Common myeloid progenitor, CD34-positive (primary cell): ENCODE results near the gene STX4.
"Not testable (repeated sequence)": the region's sequence is repeated elsewhere in the genome, so short reads cannot be mapped to it uniquely, and the experiment has no call there.

Experiments
- CTCF ChIA-PET: fragments of 350-600 bp; sonication (Branson Sonifier 250); formaldehyde crosslinking; loops from one replicate; lab custom pipeline; 2021; ENCODE audit warnings: antibody characterized with exemption; lab: Charles Lee
- POLR2A ChIA-PET: fragments of 350-600 bp; sonication (Branson Sonifier 250); formaldehyde crosslinking; loops from one replicate; lab custom pipeline; 2021; ENCODE audit warnings: antibody characterized with exemption; lab: Charles Lee
- DNase-seq, 3 donors: peaks; one replicate each; pipeline versions ENCODE4 v3.0.0 to v3.0.0-alpha.2; 2013
- H3K27ac ChIP-seq, 2 experiments: 1 replicate in 1 of 2; 2 replicates in 1 of 2; pipeline ENCODE4 v1.7.0; 2013; ENCODE audit warnings: inconsistent platforms in 2 of 2, low read length in 2 of 2, mild to moderate bottlenecking in 2 of 2, low read depth in 1 of 2, moderate library complexity in 1 of 2; ENCODE audit not compliant: severe bottlenecking in 2 of 2, insufficient read depth in 1 of 2, poor library complexity in 1 of 2
- H3K27me3 ChIP-seq, 5 experiments: replicated peaks in 2 of 5; 1 replicate in 3 of 5; 2 replicates in 2 of 5; pipeline versions ENCODE4 v1.6.1 to v1.7.0; 2013; ENCODE audit warnings: low read length in 4 of 5, mild to moderate bottlenecking in 2 of 5, moderate library complexity in 2 of 5, inconsistent platforms in 1 of 5; ENCODE audit not compliant: insufficient read depth in 5 of 5, control insufficient read depth in 4 of 5
- H3K36me3 ChIP-seq, 4 experiments: 1 replicate in 2 of 4; 2 replicates in 2 of 4; pipeline versions ENCODE4 v1.6.1 to v1.7.0; 2013; ENCODE audit warnings: low read length in 3 of 4, control low read depth in 1 of 4, mild to moderate bottlenecking in 1 of 4; ENCODE audit not compliant: control insufficient read depth in 4 of 4, insufficient read depth in 4 of 4
- H3K4me1 ChIP-seq, 4 experiments: 1 replicate in 3 of 4; 2 replicates in 1 of 4; pipeline versions ENCODE4 v1.6.1 to v1.7.1; 2013; ENCODE audit warnings: low read length in 3 of 4, mild to moderate bottlenecking in 3 of 4, control low read depth in 1 of 4, inconsistent platforms in 1 of 4, moderate library complexity in 1 of 4; ENCODE audit not compliant: control insufficient read depth in 4 of 4, insufficient read depth in 4 of 4; ENCODE audit errors: control extremely low read depth in 1 of 4
- H3K4me3 ChIP-seq, 7 experiments: 1 replicate in 4 of 7; 2 replicates in 3 of 7; pipeline versions ENCODE4 v1.5.1 to v1.7.0; 2013; ENCODE audit warnings: mild to moderate bottlenecking in 7 of 7, low read length in 6 of 7, moderate library complexity in 6 of 7, inconsistent platforms in 2 of 7, low read depth in 2 of 7, control low read depth in 1 of 7; ENCODE audit not compliant: insufficient read depth in 4 of 7, control insufficient read depth in 1 of 7; ENCODE audit errors: extremely low read depth in 1 of 7
- H3K9me3 ChIP-seq, 5 experiments: 1 replicate in 4 of 5; 2 replicates in 1 of 5; pipeline versions ENCODE4 v1.6.1 to v1.7.1; 2013; ENCODE audit warnings: low read length in 4 of 5, mild to moderate bottlenecking in 2 of 5, inconsistent platforms in 1 of 5, low read depth in 1 of 5, moderate library complexity in 1 of 5; ENCODE audit not compliant: control insufficient read depth in 4 of 5, insufficient read depth in 2 of 5; ENCODE audit errors: control extremely low read depth in 1 of 5
- WGBS: methylation state at CpG from one replicate; pipeline ENCODE4 v1.1.5; 2013; ENCODE audit not compliant: insufficient coverage; 5-methylcytosine and 5-hydroxymethylcytosine counted together

STX4 gene

DNA sequence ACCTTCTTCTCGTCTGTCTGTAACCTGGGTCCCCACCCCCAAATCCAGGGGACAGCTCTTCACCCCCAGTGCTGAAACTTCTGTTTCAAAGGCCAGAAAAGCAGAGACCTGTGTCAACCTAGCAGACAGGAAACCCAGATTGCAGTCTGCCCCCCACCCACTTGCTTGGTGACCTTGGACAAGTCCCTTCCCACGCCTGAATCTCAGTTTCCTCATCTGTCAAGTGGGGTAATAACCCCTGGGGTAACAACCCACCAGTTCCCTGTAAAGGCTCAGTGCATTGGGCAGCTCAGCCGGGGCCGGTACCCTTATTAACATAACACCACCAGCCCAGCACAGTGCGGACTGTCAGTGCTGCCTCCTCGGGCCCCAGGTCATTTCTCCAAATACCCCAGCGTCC lies 24.2 kb upstream of the STX4 start:
- Histone ChIP-seq H3K9me3 (no peaks in the 10 kb centered on the region), H3K4me3 (no peak overlapping the region), H3K36me3 (no peaks in the 10 kb centered on the region), H3K27me3 (peaks cover 0 to 33% (median 19%) of the 10 kb centered on the region in 5 experiments), H3K27ac (no peak overlapping the region), H3K4me1 (peaks cover 0 to 9% (median 5%) of the 10 kb centered on the region in 4 experiments)
- DNase-seq = no peak
- CTCF ChIA-PET = interaction anchor here (1.1 to 1.2 kb wide), 2 partner anchors 26 to 49 kb away, joined by 3 read pairs; no protein-coding TSS in a partner anchor
- 94% methylated on average over 7 of the region's 7 CpGs for WGBS
- POLR2A ChIA-PET = interaction anchor here (1.1 to 1.7 kb wide), 2 partner anchors 10 to 27 kb away, joined by 3 read pairs; no protein-coding TSS in a partner anchor

DNA sequence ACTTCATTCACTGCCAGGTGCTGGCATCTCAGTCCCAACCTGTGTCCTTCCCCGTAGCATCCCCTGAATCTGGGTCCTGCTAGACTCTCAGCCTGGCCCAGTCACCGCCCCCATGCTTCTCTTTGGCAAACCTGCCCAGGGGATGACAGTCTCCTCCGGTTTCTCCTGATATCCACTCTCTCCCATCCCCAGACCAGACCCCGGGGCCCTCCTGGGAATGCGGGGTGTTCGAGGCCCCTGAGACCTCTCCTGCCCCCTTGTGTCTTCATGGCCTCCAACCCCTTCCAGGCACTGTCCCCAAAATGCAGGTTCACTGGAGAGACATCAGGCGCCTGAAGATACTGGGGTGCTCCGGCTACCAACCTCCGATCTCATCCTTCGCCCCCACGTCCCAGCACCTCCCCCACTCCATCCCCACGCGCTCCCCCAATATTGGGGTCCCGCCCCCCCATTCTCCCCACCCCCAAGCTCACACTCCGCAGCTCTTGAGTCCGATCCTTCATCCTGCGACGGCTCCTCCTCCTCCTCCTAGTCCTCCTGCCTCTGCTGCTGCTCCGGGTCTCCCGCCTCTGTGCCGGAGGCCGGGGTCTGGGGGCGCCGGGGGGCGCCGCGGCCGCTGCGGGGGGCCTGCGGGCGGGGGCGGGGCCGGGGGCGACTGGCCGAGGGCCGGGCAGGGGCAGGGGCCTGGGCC lies 23.3 kb upstream of the STX4 start:
- 47% methylated on average over 11 of the region's 36 CpGs for WGBS
- no peak for DNase-seq
- Histone ChIP-seq H3K27ac (no peak overlapping the region), H3K4me3 (peak overlapping the region in 3 of 7 experiments; percentile 10 to 69 (median 26)), H3K4me1 (peaks cover 0 to 9% (median 5%) of the 10 kb centered on the region in 4 experiments), H3K9me3 (no peaks in the 10 kb centered on the region), H3K36me3 (no peaks in the 10 kb centered on the region), H3K27me3 (peaks cover 0 to 33% (median 19%) of the 10 kb centered on the region in 5 experiments)
- CTCF ChIA-PET = no interaction called here
- POLR2A ChIA-PET = no interaction called here

DNA sequence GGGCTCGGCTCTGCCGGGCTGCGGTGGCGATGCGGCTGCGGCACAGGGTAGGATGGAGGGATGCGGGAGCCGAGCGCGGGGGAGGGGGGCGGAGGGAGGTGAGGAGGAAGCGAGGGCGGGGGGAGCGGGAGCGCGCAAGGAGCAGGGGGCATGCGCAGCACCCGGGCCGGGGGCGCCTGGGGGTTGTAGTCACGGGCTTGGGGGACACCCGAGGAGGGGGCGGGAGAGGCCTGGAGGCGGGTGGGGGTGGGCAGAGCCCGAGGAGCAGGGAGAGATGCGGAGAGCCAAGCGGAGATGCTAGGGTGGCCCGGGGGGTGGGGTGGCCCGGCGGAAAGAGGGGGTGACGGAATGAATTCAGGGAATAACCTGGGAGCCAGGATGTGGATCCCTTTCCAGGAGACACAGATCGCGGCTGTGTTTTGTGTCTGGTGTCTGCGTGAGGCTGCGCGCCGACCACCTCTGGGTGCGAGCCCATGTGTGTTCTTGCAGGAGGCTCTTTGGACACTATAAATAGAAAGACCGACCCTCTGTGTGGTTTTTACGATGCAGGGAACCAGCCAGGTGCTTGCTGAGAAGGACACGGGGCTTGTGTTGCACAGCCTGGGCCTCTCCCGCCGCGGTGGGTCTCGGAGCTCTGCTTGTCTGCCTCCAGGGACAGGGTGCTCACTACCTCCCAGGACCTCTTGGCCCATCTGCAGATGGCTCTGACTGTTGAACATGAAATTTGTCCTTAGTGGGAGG lies 22.6 kb upstream of the STX4 start, which contains the start of gene STX1B:
Gene STX1B, minus strand, starts transcription at position 54 of the 741 bp plus-strand sequence. CDS start 242 bp downstream, outside the sequence.
- H3K4me1 ChIP-seq = peaks cover 0 to 9% (median 5%) of the 10 kb centered on the region in 4 experiments
- WGBS = 19% methylated on average over 19 of the region's 45 CpGs
- ChIA-PET CTCF (no interaction called here), POLR2A (no interaction called here)
- peaks cover 0 to 33% (median 17%) of the 10 kb centered on the region in 5 experiments for H3K27me3 ChIP-seq
- no peaks in the 10 kb centered on the region for H3K36me3 ChIP-seq
- H3K9me3 ChIP-seq = no peaks in the 10 kb centered on the region
- H3K27ac ChIP-seq = no peak within 1 kb of the TSS
- peak within 1 kb of the TSS in 5 of 7 experiments; percentile 15 to 69 (median 36) for H3K4me3 ChIP-seq
- peak in 2 of 3 donors; percentile 67 for DNase-seq

DNA sequence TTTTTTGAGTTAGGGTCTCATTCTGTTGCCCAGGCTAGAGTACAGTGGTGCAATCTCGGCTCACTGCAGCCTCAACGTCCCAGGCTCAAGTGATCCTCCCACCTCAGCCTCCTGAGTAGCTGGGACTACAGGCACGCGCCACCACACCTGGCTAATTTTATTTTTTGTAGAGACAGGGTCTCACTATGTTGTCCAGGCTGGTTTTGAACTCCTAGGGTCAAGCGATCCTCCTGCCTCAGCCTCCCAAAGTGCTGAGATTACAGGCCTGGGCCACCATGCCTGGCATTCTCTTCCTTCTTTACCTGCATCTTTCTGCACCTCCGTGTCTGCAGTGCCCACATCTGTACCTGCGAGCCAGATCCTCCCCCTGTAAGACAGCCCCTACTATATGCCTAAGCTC lies 21.5 kb upstream of the STX4 start:
- H3K27ac ChIP-seq, POLR2A ChIA-PET, H3K36me3 ChIP-seq, H3K4me1 ChIP-seq, H3K4me3 ChIP-seq, DNase-seq, H3K9me3 ChIP-seq: not testable (repeated sequence)
- peaks cover 0 to 33% (median 17%) of the 10 kb centered on the region in 5 experiments for H3K27me3 ChIP-seq
- WGBS = 94% methylated on average over 5 of the region's 7 CpGs
- CTCF ChIA-PET = interaction anchor here (0.8 kb wide), 1 partner anchor 28 kb away, joined by 3 read pairs; no protein-coding TSS in a partner anchor

DNA sequence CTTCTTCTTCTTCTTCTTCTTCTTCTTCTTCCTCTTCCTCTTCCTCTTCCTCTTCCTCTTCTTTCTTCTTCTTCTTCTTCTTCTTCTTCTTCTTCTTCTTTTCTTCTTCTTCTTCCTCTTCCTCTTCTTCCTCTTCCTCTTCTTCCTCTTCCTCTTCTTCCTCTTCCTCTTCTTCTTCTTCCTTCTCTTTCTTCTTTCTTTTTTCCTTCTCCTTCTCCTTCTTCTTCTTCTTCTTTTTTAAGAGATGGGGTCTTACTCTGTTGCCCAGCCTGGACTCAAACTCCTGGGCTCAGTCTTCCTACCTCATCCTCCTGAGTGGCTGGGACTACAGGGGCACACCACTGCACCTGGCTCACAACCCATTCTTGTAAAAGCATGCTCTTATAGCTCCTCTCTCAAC lies 20.1 kb upstream of the STX4 start:
- DNase-seq, H3K9me3 ChIP-seq, POLR2A ChIA-PET, H3K4me3 ChIP-seq, H3K36me3 ChIP-seq, H3K4me1 ChIP-seq, H3K27ac ChIP-seq: not testable (repeated sequence)
- CTCF ChIA-PET = interaction anchor here (1.0 kb wide), 1 partner anchor 14 kb away, joined by 3 read pairs; no protein-coding TSS in a partner anchor
- peaks cover 0 to 28% (median 16%) of the 10 kb centered on the region in 5 experiments for H3K27me3 ChIP-seq

DNA sequence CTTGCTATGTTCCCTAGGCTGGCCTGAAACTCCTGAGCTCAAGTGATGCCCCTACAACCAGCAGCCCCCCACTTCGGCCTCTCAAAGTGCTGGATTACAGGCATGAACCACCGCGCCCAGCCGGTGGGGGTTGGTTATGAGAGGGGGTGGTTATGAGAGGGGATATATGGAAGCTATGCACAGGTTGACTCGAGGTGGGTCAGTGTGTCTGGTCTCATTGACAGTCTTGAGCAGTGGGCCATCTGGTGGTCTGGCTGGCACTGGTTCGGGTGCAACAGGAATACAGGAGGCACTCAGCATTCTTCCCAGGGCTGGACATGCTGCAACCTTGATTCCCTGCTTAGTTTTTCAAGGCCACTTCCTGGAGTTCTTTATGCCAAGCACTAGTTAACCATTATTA lies 17.3 kb upstream of the STX4 start:
- ChIA-PET POLR2A (interaction anchor here (0.9 kb wide), 1 partner anchor 68 kb away, joined by 4 read pairs; no protein-coding TSS in a partner anchor), CTCF (interaction anchor here (1.1 to 1.7 kb wide), 6 partner anchors 17 to 62 kb away, joined by 3 to 7 read pairs (median 4); partner anchors contain the start of gene HSD3B7)
- H3K27ac ChIP-seq = no peak overlapping the region
- peaks cover 0 to 15% (median 8%) of the 10 kb centered on the region in 5 experiments for H3K27me3 ChIP-seq
- WGBS = 80% methylated on average over 5 of the region's 6 CpGs
- DNase-seq = no peak
- H3K4me3 ChIP-seq = no peak overlapping the region
- no peaks in the 10 kb centered on the region for H3K36me3 ChIP-seq
- peaks cover 0 to 2% (median 0%) of the 10 kb centered on the region in 4 experiments for H3K4me1 ChIP-seq
- H3K9me3 ChIP-seq = no peaks in the 10 kb centered on the region
